Measurements from ENCODE around the gene CFAP74. TPM values are rescaled to one million over a fixed set of nuclear protein-coding genes. Genes with fewer than 3 reads are reported as not detected.

Gene CFAP74
- total and polyA plus RNA-seq, 9 of the 15 experiments (the other 6 are each of a cell fraction or from before 2014, with no cell fraction given): 0.03 to 0.15 (median 0.05) TPM; not detected in 6

DNA sequence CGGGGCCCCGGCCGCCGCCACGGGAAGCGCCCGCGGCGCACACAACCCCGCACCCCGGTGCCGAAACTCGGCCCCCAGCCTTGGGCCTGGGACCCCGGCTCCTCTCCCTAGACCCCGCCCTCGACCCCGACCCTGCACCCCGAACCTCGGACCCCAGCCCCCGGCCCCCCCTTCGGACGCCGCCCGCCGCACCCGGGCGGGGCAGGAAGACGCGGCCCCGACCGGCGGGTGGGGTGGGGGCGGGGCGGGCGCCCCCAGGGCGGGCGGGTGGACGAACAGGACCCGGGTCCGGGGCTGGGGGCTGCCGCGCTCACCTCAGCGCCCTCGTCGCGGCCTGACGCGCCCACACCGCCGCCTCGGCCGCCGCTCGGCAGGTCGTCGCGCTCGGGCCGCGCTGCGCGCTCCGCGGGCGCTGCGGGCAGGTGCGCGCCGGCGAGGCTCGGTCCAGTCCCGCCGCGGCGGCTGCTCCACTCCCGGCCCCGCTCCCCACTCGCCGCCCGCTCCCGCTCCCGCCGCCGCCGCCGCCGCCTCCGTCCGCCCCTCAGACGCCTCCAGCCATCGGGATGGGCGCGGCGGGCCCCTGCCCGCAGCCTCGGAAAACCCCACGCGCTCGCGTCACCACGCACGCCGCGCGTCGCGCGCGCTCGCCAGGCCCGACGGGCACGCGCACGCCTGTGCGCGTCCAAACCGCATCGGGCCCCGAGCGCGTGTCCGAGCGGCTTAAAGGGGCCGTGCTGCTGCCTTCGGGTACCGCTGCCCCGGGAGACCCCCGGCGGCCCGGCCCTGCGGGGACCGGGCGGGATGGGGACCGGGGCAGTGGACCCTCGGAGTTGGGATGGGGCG, 112.9 kb downstream of the CFAP74 start, which contains the start of gene GNB1 (continued):
- TF ChIP-seq, protein P1, sequence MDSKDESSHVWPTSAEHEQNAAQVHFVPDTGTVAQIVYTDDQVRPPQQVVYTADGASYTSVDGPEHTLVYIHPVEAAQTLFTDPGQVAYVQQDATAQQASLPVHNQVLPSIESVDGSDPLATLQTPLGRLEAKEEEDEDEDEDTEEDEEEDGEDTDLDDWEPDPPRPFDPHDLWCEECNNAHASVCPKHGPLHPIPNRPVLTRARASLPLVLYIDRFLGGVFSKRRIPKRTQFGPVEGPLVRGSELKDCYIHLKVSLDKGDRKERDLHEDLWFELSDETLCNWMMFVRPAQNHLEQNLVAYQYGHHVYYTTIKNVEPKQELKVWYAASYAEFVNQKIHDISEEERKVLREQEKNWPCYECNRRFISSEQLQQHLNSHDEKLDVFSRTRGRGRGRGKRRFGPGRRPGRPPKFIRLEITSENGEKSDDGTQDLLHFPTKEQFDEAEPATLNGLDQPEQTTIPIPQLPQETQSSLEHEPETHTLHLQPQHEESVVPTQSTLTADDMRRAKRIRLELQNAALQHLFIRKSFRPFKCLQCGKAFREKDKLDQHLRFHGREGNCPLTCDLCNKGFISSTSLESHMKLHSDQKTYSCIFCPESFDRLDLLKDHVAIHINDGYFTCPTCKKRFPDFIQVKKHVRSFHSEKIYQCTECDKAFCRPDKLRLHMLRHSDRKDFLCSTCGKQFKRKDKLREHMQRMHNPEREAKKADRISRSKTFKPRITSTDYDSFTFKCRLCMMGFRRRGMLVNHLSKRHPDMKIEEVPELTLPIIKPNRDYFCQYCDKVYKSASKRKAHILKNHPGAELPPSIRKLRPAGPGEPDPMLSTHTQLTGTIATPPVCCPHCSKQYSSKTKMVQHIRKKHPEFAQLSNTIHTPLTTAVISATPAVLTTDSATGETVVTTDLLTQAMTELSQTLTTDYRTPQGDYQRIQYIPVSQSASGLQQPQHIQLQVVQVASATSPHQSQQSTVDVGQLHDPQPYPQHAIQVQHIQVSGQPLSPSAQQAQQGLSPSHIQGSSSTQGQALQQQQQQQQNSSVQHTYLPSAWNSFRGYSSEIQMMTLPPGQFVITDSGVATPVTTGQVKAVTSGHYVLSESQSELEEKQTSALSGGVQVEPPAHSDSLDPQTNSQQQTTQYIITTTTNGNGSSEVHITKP (IDR thresholded peaks at IDR 0.05; ENCODE audit: partially characterized antibody): no peak
- TF ChIP-seq, protein P2, sequence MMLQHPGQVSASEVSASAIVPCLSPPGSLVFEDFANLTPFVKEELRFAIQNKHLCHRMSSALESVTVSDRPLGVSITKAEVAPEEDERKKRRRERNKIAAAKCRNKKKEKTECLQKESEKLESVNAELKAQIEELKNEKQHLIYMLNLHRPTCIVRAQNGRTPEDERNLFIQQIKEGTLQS (IDR thresholded peaks at IDR 0.05): no peak
- TF ChIP-seq, protein P2 (CRISPR knock-in tag; conservative IDR thresholded peaks at IDR 0.05): no peak
- TF ChIP-seq STAG1 (CRISPR knock-in tag; IDR thresholded peaks at IDR 0.05; ENCODE audit: borderline replicate concordance) (no peak), MXI1 (IDR thresholded peaks at IDR 0.05; ENCODE audit: low read depth, low read length) (no peak), RBM39 (optimal IDR thresholded peaks at IDR 0.05; ENCODE audit: low read depth, low read length) (no peak), KAT8 (IDR thresholded peaks at IDR 0.05; ENCODE audit: low read depth) (no peak), ETV5 (CRISPR knock-in tag; IDR thresholded peaks at IDR 0.05; ENCODE audit: low read depth) (no peak), PRMT5 (CRISPR knock-in tag; IDR thresholded peaks at IDR 0.05) (no peak), RBM17 (IDR thresholded peaks at IDR 0.05; ENCODE audit: borderline replicate concordance, low read depth, low read length) (no peak), SMARCA5 (IDR thresholded peaks at IDR 0.05) (no peak), SRSF9 (IDR thresholded peaks at IDR 0.05; ENCODE audit: borderline replicate concordance, low read depth, low read length) (no peak), TEAD4 (IDR thresholded peaks at IDR 0.05; ENCODE audit: low read length) (no peak), TEAD4 (CRISPR knock-in tag; IDR thresholded peaks at IDR 0.05; ENCODE audit: borderline replicate concordance) (no peak), NUFIP1 (IDR thresholded peaks at IDR 0.05; ENCODE audit: partially characterized antibody) (no peak), YBX1 (IDR thresholded peaks at IDR 0.05) (no peak)
- TF ChIP-seq, protein P3, sequence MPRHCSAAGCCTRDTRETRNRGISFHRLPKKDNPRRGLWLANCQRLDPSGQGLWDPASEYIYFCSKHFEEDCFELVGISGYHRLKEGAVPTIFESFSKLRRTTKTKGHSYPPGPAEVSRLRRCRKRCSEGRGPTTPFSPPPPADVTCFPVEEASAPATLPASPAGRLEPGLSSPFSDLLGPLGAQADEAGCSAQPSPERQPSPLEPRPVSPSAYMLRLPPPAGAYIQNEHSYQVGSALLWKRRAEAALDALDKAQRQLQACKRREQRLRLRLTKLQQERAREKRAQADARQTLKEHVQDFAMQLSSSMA (CRISPR knock-in tag; IDR thresholded peaks at IDR 0.05): no peak
- TF ChIP-seq, protein P4, sequence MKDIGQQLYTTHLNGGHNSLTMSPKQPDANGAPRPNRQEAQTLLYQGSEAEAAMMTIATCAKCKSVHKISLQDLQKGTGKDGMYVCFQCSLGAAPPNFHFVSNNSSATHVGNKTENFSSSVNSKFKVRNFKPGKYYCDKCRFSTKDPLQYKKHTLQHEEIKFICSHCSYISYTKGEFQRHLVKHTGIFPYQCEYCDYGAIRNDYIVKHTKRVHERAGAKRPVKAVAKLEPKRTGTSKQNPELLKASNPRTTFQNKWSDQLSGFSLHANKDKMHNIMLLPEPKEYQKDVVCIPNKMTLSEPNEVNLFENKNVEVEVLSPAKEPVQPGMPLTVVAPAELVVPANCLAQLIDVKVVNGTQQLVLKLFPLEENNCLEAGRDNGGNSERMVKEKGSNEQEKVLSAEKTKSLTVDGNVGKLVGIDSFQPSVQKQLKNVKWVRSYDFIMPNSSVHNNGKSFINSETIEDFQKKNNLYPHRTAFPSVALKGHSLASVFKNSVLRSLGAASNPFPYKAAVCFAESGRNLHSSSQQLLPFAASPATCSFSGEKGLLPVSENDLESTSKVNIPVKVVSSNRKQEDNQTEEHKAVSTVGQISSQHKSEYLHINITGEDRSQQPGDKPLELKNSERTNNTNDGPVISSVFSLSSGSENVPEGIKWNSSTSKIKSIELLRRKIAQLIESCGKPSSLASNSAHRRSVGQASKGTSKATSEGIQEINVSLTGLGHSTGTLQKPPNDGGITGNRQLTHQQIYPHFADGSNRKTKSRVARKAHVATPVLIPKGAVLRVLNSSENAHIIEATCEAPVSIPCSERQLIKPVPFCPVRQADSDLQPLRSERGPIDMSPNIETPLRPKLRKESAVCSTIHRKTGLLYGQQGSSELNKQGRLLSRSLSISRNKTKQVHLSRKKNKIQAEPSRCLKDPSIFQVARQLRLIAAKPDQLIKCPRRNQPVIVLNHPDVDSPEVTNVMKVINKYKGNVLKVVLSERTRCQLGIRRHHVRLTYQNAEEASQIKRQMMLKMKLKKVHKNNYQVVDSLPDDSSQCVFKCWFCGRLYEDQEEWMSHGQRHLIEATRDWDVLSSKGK (CRISPR knock-in tag; IDR thresholded peaks at IDR 0.05): no peak
- TF ChIP-seq, protein P5, sequence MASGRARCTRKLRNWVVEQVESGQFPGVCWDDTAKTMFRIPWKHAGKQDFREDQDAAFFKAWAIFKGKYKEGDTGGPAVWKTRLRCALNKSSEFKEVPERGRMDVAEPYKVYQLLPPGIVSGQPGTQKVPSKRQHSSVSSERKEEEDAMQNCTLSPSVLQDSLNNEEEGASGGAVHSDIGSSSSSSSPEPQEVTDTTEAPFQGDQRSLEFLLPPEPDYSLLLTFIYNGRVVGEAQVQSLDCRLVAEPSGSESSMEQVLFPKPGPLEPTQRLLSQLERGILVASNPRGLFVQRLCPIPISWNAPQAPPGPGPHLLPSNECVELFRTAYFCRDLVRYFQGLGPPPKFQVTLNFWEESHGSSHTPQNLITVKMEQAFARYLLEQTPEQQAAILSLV (tag; IDR thresholded peaks at IDR 0.05): no peak
